Activated B cell treated with CpG ODN at 0.5 μM for 24 hours (primary cell): ENCODE data around the gene COBL. TPM values are rescaled to one million over a fixed set of nuclear protein-coding genes. Genes with fewer than 3 reads are reported as not detected.

ENCODE experiments used
- ATAC-seq: fragments of 200-7000 bp; cut with Tn5 transposase; one replicate; pipeline ENCODE4 v1.10.0; 2021; ENCODE audit warnings: low read depth, mild to moderate bottlenecking, moderate library complexity
- CTCF ChIA-PET: fragments of 350-600 bp; sonication (Branson Sonifier 250); formaldehyde crosslinking; loops from one replicate; lab custom pipeline; 2021; ENCODE audit warnings: antibody characterized with exemption; lab: Charles Lee
- POLR2A ChIA-PET: fragments of 350-600 bp; sonication (Branson Sonifier 250); formaldehyde crosslinking; loops from one replicate; lab custom pipeline; 2021; ENCODE audit warnings: antibody characterized with exemption; lab: Charles Lee
- DNase-seq: peaks from one replicate; pipeline ENCODE4 v3.0.0; 2022
- H3K27ac Mint-ChIP-seq: one replicate; pipeline ENCODE4 v1.8.0; 2020; ENCODE audit warnings: mixed read lengths
- H3K27me3 Mint-ChIP-seq: one replicate; pipeline ENCODE4 v1.8.0; 2021; ENCODE audit warnings: mixed read lengths
- H3K36me3 Mint-ChIP-seq: one replicate; pipeline ENCODE4 v1.8.0; 2021; ENCODE audit warnings: low read depth, mixed read lengths
- H3K4me1 Mint-ChIP-seq: one replicate; pipeline ENCODE4 v1.8.0; 2021; ENCODE audit warnings: mixed read lengths
- H3K4me3 Mint-ChIP-seq: one replicate; pipeline ENCODE4 v1.8.0; 2020; ENCODE audit warnings: mild to moderate bottlenecking, mixed read lengths
- H3K9me3 Mint-ChIP-seq: one replicate; pipeline ENCODE4 v1.8.0; 2020; ENCODE audit warnings: mixed read lengths
- CTCF ChIP-seq: fragments of 200-600 bp; IDR thresholded peaks from one replicate; pipeline ENCODE4 v1.8.0; 2022; ENCODE audit warnings: antibody characterized with exemption, mild to moderate bottlenecking
- intact Hi-C: fragments of 100-400 bp; cut with micrococcal nuclease; formaldehyde crosslinking; loops from one replicate; pipeline ENCODE4 v1.15.1; 2024
- total RNA-seq: library from RNA; stranded (reverse); gene quantifications from 2 replicates; pipeline ENCODE4 v1.2.3, GENCODE V29; 2022

COBL gene
- total RNA-seq, 1 donor from 2014 or later, result not detected

- Mint-ChIP-seq H3K4me3 (no peak overlapping the region), H3K27me3 (peaks cover 2% of the 10 kb centered on the region), H3K36me3 (no peaks in the 10 kb centered on the region), H3K4me1 (no peaks in the 10 kb centered on the region), H3K27ac (no peak overlapping the region), H3K9me3 (no peaks in the 10 kb centered on the region)
- DNase-seq (no peak), ATAC-seq (no peak)
- intact Hi-C loops, result no loop called here
- ChIA-PET POLR2A (no interaction called here), CTCF (no interaction called here)
- no peak for TF ChIP-seq CTCF
Measured at GRCh38 chr7:51251290-51251689, 65.3 kb downstream of the COBL start.

- Mint-ChIP-seq H3K27me3 (peaks cover 2% of the 10 kb centered on the region), H3K27ac (no peak overlapping the region), H3K4me1 (no peaks in the 10 kb centered on the region), H3K36me3 (no peaks in the 10 kb centered on the region), H3K9me3 (no peaks in the 10 kb centered on the region), H3K4me3 (no peak overlapping the region)
- TF ChIP-seq CTCF, result no peak
- DNase-seq (no peak), ATAC-seq (no peak)
- intact Hi-C loops, result no loop called here
- POLR2A ChIA-PET, result no interaction called here
- CTCF ChIA-PET, result no interaction called here
Measured at GRCh38 chr7:51250512-51250911, 66.1 kb downstream of the COBL start.

- H3K27ac Mint-ChIP-seq, result no peak overlapping the region
- H3K36me3 Mint-ChIP-seq, result no peaks in the 10 kb centered on the region
- H3K27me3 Mint-ChIP-seq, result peaks cover 2% of the 10 kb centered on the region
- ATAC-seq (no peak), DNase-seq (no peak)
- intact Hi-C loops, result no loop called here
- no peak for TF ChIP-seq CTCF
- no peaks in the 10 kb centered on the region for H3K4me1 Mint-ChIP-seq
- CTCF ChIA-PET, result no interaction called here
- POLR2A ChIA-PET, result no interaction called here
- no peaks in the 10 kb centered on the region for H3K9me3 Mint-ChIP-seq
- no peak overlapping the region for H3K4me3 Mint-ChIP-seq
Measured at GRCh38 chr7:51249991-51250390, 66.6 kb downstream of the COBL start.

GRCh38 chr7:51249187-51249945 lies 67.2 kb downstream of the COBL start:
- ChIA-PET CTCF (no interaction called here), POLR2A (no interaction called here)
- H3K36me3 Mint-ChIP-seq, result no peaks in the 10 kb centered on the region
- intact Hi-C loops, result no loop called here
- ATAC-seq, result no peak
- no peak overlapping the region for H3K4me3 Mint-ChIP-seq
- TF ChIP-seq CTCF, result no peak
- DNase-seq, result no peak
- no peaks in the 10 kb centered on the region for H3K9me3 Mint-ChIP-seq
- no peak overlapping the region for H3K27ac Mint-ChIP-seq
- H3K4me1 Mint-ChIP-seq, result no peaks in the 10 kb centered on the region
- H3K27me3 Mint-ChIP-seq, result peaks cover under 1% of the 10 kb centered on the region

- H3K27me3 Mint-ChIP-seq, result no peaks in the 10 kb centered on the region
- no peak overlapping the region for H3K4me3 Mint-ChIP-seq
- no peak for DNase-seq
- no peaks in the 10 kb centered on the region for H3K36me3 Mint-ChIP-seq
- H3K4me1 Mint-ChIP-seq, result no peaks in the 10 kb centered on the region
- intact Hi-C loops, result no loop called here
- ATAC-seq, result no peak
- H3K27ac Mint-ChIP-seq, result no peak overlapping the region
- H3K9me3 Mint-ChIP-seq, result no peaks in the 10 kb centered on the region
- TF ChIP-seq CTCF, result no peak
- CTCF ChIA-PET, result no interaction called here
- POLR2A ChIA-PET, result no interaction called here
Measured at GRCh38 chr7:51246258-51247245, 70.1 kb downstream of the COBL start.
